NK-92 treated with Interleukin-12 subunit alpha and Interleukin-12 subunit beta, amount 100 ng/mL, for 24 hours (cell line): ENCODE results near the gene DACT2.
"Not testable (repeated sequence)": the region's sequence is repeated elsewhere in the genome, so short reads cannot be mapped to it uniquely, and the experiment has no call there.

ENCODE experiments used
- DNase-seq: peaks from one replicate; lab custom pipeline; 2025; lab: John Stamatoyannopoulos, UW

The DACT2 gene

DNA sequence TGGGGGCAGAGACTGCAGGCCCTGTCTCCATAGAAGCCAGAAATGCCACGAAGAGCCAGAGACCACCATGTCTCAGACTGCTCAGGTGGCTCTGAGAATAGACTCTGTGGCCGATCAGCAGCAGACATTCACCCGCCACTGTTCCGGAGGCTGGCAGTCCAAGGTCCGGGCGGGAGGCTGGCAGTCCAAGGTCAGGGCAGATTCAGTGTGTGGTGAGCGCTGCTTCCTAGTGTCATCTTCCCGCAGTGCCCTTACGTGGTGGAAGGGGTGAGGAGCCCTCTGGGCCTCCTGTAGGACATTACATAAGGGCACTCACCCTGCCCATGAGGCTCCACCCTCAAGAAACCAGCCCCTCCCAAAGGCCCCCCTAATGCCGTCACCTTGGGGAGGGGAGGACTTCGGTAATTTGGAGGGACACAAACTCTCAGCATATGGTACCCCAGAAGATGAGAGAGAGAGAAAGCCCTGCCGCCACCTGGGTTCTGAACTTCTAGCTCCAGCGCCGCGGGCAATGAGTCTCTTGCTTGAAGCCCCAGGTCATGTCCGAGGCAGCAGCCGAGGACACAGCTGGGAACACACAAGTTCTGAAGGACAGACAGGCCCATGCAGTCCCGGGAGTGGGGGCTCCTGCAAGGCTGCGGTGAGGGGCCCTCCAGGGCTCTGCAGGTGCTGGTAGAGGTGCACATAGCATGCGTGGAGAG is 36.4 kb downstream of the DACT2 start:
- no peak for DNase-seq

DNA sequence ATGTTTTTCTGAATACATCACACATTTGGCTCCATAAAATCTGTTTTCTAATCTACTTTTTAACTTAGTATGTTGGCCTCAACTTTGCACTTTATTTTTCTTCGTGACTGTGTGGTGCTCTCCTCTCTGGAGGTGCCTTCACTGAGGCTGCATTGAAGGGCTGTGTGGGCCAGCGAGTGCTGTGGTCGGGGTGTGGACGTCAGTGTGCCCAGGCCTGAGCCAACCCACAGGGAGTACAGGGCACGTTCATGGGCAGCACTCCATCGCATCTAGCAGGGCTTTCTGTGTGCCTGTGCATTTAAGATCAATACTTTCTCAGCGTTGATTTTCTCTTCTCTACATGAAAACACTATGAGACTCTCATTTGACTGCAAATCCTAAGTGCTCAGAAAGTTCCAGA is 37.8 kb downstream of the DACT2 start:
- DNase-seq, result no peak

DNA sequence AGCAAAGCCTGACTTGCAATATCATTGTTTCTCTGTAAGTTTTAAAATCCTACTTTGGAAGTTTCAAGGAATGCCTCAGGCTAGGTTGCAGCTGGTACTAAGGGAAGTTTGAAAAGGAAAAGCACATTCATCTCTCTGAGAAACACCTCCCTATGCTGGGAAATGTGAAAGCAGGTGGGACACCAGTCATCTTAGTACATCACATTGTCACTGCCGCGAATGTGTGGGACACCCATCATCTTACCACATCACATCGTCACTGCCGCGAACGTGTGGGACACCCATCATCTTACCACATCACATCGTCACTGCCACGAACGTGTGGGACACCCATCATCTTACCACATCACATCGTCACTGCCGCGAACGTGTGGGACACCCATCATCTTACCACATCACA is 38.3 kb downstream of the DACT2 start:
- not testable (repeated sequence) for DNase-seq

DNA sequence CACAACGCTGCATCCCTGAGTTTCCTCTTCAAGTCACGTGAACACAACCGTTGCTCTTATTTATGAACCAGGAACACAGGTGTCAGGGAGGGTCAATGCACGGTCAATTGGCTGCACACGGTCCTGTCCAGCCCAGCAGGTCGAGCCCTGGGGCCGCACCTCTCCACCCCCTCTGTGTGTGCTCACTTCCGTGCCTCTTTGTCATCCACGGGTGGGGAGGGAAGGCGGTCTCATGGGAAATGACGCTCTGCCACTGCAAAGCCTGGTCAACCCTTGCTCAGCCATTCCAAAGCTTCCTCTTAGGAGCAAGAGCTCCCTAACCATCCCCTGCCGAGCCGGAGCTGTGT is 38.7 kb downstream of the DACT2 start:
- DNase-seq, result no peak

DNA sequence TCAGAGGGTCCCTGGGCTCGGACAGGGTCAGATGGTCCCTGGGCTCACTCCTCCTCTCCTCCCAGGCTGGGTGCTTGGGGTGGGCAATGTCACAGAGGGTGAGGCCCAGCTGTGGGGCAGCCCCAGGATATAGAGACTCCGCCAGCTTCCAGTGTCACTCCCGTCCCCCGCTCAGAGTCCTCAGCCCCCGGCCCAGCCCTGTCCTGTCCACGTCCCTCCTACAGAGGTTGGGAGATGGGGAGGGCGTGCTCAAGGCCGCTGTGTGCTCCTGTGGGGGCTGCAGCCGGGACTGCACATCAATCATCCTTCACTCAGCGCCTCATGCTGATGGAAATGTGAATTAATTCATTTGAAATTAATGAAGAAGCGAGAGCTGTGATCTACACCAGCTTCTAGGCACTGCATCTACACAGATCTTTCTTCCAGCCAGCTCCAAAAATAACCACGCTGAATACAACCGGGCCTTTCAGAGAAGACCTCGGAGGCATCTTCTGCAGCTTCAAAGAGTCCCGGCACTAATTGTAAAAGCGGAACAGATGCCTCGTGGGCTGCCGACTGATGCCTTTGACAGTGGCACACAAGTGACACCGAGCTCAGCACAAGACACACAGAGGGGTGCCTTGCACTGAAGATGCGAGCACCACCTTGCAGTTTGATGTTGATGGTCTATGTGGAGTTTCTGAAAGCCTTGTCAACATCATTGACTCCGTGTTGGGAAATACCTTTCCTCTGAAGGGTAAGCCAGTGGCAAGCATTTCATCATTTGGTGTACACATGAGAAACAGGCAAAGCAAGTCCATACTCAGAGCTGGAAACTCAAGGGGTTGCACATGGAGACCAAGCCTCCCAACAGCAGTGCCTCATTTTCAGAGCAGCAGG is 39.3 kb downstream of the DACT2 start:
- DNase-seq, result no peak

DNA sequence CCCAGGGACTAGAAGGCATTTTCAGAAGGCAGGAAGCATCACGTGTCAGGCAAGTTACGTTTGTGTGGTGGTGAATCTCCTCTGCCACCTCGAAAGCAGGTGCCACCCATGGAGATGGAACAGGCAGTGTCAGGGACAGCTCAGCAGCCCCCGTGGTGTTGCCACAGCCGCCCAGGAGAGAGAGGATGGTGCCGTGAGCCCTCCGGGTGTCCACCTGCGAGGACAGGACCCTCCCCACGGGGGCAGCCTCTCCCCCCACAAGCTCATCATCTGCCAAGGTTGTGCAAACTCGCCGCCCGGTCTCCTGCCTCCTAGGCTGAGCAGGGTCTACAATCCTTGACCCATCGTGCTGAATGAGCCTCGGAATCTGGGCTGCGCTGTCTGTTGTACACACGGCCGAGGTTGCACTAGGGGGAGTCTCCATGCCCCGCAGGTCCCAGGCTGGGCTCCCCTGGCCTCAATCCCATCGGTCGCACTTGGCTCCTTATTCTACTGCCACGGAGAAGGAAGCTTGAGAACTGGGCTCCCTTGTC is 40.1 kb downstream of the DACT2 start:
- no peak for DNase-seq

DNA sequence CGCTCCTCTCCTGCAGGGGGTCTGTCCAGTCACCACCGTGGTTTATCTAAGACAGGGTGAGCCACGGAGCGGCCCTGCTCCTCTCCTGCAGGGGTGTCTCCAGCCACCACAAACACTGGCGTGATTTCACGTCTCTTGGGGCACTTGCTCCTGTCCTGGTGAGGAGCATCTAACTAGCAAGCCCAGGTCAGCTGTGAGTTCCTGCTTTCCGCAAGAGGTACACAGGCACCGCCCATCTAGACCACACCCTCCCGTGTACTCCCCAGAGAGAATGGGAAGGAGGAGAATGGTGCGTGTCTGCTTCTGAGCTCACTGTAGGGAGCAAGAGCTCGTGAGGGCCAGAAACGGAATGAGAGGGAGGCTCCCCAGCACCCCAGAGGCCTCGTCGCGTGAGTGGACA is 40.7 kb downstream of the DACT2 start:
- DNase-seq, result no peak

DNA sequence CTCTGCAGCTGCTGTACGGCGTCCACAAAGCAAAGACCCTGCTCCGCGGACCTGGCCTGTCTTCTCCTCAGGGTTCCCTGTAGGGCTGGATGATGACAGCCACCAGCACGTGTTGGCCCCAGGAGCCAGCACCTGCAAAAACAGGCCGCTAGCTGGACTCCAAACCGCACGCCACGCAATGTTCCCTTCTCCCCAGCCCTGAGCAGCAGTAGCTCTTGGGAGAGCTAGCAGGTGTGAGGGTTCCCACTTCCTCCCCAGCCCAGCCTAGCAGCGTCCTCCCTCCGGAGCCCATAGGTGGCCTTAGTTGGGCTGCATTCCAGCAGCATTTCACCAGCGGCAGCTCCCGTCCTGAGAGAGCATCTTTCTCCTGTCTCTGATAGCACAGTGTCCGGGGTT is 42.3 kb downstream of the DACT2 start:
- DNase-seq, result no peak

DNA sequence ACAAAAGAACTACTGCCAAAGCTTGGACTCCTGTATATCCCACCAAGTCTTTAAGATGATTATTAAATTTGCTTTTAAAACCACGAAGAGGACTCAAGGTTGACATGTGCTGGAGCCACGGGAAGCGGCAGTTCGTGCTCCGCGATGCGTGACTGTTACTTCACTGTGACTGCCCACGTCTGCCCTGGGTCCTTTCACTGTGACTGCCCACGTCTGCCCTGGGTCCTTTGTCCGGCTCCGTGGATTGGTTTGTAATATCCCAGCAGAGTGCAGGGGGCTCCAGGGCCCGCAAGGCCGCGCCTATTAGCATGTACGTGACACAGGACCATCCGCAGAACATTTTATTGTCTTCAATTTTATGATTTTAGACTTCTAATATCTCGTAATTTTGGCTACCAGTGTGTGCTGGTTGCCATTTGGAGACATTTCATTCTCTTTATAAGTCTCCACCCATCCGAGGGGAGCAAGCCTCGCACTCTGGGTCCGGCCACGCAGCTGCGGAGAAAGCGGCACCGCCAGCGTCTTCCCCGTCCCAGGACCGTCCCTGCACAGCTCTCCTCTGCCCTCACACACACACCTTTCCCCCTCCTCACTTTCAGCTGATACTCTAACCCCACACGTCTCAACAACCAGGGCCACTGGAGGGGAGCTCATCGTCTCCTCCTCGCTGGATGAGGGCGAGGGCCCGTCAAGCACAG is 42.9 kb downstream of the DACT2 start:
- no peak for DNase-seq

DNA sequence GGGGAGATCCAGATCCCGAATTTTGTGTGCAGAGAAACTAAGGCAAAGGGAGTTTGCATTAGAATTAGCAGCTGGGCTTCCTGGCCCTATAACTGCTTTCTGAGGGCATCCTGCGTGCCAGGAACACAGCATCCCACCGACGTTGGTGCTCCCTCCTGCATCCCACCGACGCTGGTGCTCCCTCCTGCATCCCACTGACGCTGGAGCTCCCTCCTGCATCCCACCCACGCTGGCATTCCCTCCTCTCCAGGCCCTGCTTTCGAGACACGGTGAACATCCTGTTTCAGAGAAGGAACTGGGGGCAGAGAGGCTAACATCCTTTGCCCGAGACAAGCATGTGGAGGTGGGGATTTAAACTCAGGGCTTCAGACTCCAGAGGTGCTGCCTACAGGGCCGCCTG is 44.4 kb downstream of the DACT2 start:
- no peak for DNase-seq

DNA sequence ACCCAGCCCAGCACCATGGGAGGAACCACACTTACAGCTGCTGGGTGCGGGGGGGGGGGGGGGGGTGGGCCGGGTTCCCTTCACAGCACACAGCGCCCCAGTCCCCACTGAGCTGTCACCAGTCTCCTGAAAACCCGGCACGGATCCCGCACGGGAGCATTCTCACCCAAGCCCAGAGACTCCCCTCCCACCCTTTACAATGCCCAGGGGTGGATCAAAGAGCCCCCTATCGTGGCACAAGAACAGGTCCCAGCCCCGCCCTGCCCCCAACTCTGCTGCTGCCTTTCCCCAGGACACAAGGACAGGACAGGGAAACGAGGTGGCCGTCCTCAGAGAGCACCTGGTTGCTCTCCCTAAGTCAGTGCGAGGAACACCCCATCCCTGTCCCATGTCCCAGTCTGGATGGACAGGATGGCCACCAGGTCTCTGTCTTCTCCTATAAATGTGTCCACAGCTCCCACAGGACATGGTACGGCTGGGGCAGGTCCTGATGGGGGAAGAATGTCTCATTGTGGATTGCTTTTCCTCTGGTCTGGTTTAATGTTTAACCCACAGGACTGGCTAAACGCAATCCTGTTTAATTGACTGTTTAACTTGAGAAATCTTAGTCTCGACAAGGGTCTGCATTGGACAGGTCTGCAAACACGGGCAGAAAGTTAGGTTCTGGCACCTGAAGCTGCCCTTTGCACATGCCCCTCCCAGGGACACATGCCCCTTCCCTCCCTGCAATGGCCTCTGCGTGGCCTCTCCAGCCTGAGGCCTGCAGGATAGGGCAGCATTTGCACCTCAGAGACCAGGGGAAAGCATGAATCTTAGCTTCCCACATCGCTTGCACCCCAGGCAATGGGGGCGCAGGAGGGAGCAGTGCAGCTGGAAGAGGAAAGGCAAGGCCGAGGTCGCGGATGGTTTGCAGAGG is 45.3 kb downstream of the DACT2 start:
- no peak for DNase-seq

DNA sequence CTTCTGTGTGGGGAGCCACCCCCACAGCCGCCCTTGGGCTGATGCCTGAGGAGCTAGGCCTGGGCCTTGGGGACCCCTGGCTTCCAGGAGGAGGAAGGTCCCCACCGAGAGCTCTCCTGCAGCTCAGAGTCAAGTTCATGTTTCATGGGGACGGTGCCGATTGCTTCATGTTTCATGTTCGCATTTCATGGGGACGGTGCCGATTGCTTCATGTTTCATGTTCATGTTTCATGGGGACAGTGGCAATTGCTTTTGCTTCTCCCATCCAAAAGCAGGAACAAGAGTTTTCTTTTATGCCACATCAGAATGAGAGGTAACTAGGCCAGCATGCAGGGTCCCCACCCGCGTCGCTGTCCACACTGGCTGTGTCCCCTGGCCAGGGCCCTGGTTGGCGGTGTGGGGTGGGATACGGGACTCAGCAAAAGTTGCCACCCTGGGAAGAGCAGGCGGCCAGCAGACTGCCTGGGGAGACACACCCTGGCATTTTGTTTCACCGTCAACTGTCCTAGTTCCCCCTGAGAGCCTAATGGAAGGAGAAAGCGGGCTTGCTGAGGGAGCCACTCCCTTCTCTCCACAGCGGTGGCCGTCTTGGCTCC is 46.0 kb downstream of the DACT2 start:
- DNase-seq, result no peak

DNA sequence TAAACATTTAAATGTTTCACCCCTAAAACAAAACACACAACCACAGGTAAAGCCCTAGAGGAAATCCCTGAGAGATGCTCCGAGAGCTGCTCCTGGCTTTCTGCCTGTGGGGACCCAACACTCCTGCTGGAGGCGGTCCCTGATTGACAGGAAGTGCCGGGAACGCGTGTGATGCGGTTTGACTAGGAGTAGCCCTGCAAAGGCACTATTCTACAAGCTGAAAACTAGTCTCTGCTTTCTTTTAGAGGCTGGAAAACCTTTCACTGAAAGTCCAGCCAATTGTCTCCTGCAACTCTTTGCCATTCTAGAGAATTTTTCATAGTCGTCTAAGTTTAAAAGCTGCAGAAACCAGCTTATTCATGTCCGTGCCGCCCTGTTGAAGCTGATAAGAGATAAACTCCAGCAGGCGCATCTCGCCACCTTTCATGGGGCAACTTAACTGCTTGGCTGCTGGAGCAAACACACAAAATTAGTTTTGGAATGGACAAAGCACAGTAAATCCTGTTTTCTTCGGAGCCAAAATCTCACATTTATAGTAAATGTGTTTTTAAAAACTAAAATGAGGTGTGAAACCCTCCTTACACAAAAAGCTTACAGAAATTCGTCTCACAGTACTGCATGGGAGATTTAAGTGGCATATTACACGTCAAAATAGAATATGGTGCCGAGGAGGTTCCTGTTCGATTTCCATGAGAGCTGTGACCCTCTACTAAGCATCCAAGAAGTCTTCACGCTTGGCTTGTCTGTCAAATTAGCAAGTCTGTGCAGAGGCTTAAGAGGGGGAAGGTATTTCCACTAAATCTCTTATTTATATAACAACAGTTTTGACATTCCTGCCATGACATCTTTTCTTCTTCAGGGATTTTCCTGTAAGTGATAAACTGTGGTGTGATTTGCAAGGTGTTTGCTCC is 46.9 kb downstream of the DACT2 start:
- DNase-seq, result no peak

DNA sequence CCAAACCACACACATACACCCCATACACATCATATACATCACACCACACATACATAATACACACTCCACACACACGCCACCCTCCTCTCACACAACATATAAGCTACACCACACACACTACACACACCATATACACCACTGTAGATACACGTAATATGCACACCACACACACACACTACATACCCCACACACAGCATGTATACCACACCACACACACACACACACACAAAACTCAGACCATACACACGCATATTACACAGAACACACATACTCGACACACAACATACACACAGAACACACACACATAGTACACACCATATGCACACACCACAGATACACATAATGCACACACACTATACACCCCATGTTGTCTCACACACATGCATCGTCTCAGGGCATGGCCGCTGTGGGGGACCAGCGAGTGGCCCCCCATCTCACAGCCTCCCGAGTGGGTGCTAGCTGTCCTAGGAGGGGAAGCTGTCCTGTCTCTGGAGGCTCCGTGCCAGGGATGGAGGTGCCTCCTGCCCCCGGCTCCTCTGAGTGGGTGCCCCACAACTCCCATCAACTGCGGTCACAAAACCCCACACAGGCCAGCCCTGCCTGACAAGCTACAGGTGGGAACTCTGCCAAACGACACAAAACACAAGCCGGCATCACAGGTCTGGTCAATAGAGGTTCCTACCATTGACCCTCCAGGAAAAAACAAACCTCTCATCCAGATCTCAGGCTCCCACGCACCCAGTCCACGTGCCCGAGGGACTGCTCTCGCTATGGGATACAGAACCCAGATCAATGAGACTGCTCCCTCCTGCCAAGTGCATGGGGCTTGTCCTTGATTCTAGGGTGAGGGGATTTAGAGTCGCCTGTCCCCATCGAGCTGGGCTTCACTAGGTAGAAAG is 49.1 kb downstream of the DACT2 start:
- DNase-seq, result no peak

DNA sequence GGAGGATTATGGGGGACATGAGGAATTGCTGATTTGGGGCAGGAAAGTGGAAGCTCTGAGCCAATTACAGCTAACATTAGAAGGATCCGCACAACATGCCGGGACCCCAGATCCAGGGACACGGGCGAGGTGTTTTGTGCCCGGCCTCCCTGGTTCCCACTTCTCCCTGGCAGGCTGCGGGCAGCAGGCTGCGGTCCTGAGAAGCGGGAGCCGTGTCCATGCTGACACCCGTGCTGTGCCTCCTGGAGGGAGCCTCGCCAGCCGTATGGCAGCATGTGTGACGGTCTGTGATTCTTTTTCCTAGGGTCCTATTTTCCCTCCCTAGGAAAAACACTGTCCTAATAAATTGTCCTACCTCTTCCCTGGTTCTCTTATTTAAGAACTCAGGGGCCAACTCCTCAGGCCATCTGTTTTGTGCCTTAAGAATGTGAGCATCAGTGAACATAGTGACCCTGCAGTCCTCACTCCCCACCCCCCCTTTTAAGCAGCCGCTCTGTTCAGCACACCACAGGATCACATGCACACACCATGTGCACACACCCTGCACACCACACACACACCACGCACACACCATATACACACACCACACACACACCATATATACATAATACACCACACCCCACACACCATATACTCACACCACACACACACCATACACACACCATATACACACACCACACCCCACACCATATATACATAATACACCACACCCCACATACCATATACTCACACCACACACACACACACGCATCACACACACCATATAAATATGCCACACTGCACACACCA is 49.9 kb downstream of the DACT2 start:
- DNase-seq, result no peak

DNA sequence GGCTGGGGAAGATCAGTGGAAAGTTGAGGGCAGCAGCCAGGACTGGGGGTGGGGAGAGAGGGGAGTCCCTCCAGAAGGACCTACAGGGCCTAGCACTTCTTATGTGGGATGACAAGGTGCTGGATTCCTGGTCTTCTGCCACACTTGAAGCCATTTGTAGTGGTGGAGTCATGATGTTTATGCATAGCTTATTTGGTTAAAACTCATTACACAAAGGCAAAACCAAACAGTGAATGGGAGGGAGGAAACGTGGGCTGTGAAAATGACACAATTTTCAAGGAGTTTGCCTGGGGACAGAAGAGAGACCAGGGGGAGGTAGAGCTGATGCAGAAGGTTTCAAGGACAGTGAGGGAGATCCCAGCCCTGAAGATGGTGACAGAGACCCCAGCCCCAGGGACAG is 50.8 kb downstream of the DACT2 start:
- DNase-seq, result no peak

DNA sequence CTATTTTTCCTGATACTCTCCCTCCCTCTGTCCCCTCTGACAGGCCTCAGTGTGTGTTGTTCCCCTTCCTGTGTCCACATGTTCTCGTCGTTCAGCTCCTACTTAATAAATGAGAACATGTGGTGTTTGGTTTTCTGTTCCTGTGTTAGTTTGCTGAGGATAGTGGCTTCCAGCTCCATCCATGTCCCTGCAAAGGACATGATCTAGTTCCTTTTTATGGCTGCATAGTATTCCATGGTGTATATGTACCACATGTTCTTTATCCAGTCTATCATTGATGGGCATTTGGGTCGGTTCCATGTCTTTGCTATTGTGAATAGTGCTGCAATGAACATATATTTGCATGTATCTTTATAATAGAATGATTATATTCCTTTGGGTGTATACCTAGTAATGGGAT is 51.8 kb downstream of the DACT2 start:
- not testable (repeated sequence) for DNase-seq
